Activated CD4-positive, alpha-beta T cell treated with anti-CD3 and anti-CD28 coated beads for 48 hours (primary cell): ENCODE data around the gene CUL4A.
"Not testable (repeated sequence)": the region's sequence is repeated elsewhere in the genome, so short reads cannot be mapped to it uniquely, and the experiment has no call there.

Experiments
- DNase-seq: peaks from one replicate; pipeline ENCODE4 v3.0.0-alpha.2; 2020

Gene CUL4A

DNA sequence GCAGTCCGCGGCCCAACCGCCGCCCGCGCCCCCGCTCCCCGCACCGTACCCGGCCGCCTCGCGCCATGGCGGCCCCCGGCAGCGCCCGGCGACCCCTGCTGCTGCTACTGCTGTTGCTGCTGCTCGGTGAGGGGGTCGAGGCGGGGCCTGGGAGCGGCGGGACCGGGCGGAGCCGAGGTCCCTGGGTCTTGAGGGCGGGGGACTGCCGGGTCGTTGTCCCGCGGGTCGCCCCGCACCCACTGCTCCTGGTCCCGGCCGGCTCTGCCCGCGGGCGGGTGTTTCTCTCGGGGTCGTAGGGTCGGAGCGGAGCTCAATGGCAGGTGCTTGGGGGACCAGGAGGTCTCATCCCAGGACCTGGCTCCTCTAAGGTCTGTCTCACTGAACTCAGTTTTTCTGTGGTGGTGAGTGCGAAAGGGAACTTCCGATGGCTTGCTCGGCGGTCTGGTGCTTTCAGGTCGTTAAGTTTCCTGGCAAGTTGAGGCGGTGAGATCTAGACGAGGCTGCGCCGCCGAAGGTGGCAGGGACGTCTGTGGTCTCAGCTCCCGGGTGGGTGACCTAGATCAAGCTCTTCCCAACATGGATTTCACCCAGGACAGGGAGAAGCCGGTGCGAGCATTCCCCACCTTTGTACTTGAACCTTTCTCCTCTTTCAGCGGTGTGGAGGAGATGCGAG, 88.1 kb downstream of the CUL4A start:
- peak; percentile 56 for DNase-seq

DNA sequence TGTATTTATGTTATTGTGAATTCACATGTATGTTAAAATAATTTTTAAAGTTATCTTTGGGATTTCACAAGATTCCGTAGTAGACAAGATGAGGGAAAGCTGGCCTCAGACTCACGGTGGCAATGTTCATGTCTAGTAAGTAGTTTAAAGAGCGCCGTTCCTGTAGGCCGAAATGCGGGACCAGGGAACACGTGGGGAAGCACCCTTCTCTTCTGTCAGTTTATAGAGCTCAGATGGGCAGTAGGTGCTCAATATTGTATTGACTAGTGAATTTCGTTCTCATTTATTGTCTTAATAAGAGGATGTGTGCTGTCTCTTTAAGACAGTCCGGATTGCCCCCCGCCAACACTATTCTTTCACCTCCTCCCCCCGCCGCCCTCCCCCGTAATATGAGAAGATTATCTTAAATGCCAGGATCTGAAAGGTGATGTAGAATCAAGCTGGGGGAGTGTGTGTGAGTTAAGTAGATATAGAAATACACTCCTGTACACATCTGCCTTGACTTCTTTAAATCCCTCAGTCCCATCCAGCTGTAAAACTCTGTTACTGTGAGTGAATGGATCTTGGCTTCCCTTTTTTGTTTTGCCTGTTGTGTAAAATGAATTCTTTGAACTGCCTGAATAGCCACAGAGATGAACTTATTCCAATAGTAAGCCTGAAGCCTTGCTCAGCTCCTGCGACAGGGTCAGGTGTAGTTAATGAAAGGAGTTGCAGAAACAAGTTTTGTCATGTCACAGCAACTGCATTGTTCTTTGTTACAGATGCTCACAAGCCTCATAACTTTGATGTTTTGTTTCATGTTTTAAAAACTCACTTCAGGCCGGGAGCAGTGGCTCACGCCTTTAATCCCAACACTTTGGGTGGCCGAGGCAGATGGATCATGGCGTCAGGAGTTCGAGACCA, 88.9 kb downstream of the CUL4A start:
- no peak for DNase-seq

DNA sequence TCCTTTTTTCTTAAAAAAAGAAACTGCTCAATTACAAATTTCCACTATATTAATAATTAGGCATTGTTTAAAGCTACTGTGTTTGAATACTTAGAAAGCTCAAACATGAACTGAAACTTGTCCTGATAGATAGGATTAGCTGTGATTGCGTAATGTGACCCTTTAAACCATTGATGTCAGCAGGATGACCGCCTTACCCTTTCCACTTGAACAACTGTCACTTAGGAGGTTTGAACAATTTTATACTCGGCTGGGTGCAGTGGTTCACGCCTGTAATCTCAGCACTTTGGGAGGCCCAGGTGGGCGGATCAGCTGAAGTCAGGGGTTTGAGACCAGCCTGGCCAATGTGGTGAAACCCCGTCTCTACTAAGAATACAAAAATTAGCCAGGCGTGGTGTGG, 90.5 kb downstream of the CUL4A start:
- no peak for DNase-seq

DNA sequence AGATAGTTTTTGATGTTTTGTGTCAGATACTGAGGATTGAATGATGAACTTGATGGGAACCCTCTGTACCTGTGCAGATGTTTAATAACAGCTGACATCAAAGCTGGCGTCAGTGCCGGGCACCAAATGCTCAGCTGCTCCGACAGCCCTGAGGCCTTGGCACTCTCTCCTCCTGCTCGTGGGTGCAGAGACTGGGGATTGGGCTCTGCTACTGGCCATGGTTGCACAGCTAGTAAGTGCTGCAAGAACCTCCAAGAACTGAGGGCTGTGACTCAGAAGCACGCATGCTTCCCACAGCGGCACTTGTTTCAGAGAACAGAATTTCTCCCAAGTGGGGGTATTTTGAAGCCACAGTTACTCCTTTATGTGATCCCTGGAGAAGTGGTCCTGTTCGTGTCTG, 93.6 kb downstream of the CUL4A start:
- DNase-seq, result no peak

DNA sequence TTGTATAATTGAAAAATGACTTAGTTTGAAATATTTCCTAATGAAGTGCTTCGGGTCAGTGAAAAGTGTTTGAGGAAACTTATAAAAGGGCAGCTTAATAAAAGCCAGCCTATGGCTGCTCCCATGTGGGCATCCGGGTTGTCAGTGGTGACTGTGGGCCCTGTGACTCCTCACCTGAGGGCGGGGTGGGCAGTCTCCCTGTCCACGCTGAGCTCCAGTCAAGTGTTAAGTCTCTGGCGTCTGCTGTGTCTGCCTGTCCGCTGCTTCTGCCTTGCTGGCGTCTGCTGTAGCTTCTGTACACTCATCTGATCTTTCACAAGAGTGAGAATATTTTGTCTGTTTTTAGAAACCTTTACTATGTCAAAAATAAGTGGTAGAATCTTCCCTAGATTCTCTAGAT, 94.7 kb downstream of the CUL4A start:
- no peak for DNase-seq

DNA sequence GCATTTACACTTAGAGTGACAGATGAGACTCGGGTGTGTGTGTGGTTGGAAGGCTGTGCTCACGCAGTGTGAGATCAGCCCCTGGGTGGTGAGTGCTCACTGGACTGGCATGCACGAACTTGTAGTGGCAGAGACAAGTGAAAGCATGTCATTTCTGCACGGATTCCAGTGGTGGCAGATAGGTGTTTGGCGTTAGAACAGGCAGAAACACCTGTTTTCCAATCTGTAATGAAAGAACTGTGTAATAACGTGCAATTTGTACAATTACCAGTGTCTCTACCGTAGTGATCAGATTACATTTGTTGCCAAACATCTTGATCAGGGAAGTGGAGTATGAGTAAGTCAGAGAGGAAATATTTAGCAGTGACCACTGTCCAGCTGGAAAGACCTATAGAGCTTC, 95.8 kb downstream of the CUL4A start:
- DNase-seq, result no peak

DNA sequence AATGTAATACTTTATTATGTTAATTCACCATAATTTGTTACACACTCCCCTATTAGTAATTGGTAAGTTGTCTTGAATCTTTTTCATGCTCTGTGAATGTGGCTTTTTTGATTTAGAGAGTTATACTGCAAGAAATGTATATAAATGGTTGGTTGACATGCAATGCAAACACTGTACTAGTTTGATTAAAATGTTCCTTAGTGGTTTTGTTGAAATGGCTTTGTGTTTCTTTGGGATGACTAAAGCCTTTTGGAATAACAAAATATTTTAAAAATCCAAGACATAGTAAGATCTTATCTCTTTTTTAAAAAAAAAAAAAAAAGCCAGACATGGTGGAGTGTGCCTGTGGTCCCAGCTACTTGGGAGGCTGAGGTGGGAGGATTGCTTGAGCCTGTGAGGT, 98.1 kb downstream of the CUL4A start:
- no peak for DNase-seq

DNA sequence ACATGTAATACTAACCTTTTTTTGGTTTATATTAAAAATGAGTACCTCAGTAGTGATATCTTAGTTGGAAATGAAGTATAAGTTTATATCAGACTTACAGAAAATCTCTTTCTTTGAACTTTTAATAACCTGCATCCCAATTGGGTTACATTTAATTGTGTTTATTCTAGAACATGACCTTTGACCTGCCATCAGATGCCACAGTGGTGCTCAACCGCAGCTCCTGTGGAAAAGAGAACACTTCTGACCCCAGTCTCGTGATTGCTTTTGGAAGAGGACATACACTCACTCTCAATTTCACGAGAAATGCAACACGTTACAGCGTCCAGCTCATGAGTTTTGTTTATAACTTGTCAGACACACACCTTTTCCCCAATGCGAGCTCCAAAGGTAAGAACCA, 100.1 kb downstream of the CUL4A start:
- no peak for DNase-seq

DNA sequence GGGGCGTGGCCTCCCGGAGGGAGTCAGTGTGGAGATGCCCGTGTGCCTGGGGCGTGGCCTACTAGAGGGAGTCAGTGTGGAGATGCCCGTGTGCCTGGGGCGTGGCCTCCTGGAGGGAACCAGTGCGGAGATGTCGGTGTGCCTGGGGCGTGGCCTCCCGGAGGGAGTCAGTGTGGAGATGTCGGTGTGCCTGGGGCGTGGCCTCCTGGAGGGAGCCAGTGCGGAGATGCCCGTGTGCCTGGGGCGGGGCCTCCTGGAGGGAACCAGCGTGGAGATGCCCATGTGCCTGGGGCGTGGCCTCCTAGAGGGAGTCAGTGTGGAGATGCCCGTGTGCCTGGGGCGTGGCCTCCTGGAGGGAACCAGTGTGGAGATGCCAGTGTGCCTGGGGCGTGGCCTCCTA, 104.7 kb downstream of the CUL4A start:
- not testable (repeated sequence) for DNase-seq

DNA sequence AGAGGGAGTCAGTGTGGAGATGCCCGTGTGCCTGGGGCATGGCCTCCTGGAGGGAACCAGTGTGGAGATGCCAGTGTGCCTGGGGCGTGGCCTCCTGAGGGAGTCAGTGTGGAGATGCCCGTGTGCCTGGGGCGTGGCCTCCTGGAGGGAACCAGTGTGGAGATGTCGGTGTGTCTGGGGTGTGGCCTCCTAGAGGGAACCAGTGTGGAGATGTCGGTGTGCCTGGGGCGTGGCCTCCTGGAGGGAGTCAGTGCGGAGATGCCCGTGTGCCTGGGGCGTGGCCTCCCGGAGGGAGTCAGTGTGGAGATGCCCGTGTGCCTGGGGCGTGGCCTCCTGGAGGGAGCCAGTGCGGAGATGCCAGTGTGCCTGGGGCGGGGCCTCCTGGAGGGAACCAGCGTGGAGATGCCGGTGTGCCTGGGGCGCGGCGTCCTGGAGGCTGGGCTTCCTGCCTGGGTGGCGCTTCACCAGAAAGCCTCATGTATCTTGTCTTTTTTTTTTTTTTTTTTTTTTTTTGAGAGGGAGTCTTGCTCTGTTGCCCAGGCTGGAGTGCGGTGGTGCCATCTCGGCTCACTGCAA, 105.6 kb downstream of the CUL4A start:
- DNase-seq, result not testable (repeated sequence)

DNA sequence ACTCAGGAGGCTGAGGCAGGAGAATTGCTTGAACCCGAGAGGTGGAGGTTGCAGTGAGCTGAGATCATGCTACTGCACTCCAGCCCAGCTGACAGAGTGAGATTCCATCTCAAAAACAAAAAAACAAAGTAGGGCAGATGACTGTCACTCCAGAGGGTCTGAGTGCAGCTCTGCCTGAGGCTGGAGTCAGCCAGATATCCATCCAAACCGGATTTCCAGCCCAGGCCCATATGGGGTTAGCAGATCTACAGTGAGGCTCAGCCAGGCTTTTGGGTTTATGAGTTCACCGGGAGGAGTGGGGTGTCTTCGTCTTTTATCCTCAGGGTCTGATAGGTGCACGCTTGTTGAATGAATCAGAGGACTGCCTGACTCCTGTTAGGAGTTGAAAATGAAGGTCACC, 106.6 kb downstream of the CUL4A start:
- DNase-seq, result no peak
